CD14-positive monocyte (primary cell): ENCODE measurements around the gene WWOX. TPM values are rescaled to one million over a fixed set of nuclear protein-coding genes. Genes with fewer than 3 reads are reported as not detected.

ENCODE experiments used
- DNase-seq, 3 donors: peaks; one replicate each; pipeline ENCODE4 v3.0.0-alpha.2; 2011 to 2022
- H2AFZ ChIP-seq: 2 replicates; pipeline ENCODE4 v1.6.0; 2012; ENCODE audit warnings: mild to moderate bottlenecking, low read depth, low read length, inconsistent platforms; ENCODE audit not compliant: insufficient read depth, poor library complexity, severe bottlenecking
- H3K27ac ChIP-seq, 2 donors: 1 replicate in 1 of 2; 2 replicates in 1 of 2; pipeline ENCODE4 v1.5.1; 2012 to 2013; ENCODE audit warnings: low read length in 2 of 2, control low read depth in 1 of 2, inconsistent platforms in 1 of 2, low read depth in 1 of 2, mild to moderate bottlenecking in 1 of 2
- H3K27me3 ChIP-seq, 2 donors: one replicate each; pipeline versions ENCODE4 v1.6.0 to v1.6.1; 2011 to 2013; ENCODE audit warnings: low read length in 2 of 2; ENCODE audit not compliant: control insufficient read depth in 2 of 2, insufficient read depth in 2 of 2
- H3K36me3 ChIP-seq, 2 donors: replicated peaks in 1 of 2; 1 replicate in 1 of 2; 2 replicates in 1 of 2; pipeline versions ENCODE4 v1.5.1 to v1.6.1; 2012 to 2013; ENCODE audit warnings: low read length in 2 of 2, control low read depth in 1 of 2, inconsistent platforms in 1 of 2, mild to moderate bottlenecking in 1 of 2; ENCODE audit not compliant: insufficient read depth in 2 of 2, control insufficient read depth in 1 of 2
- H3K4me1 ChIP-seq, 2 donors: 1 replicate in 1 of 2; 2 replicates in 1 of 2; pipeline versions ENCODE4 v1.5.1 to v1.6.1; 2012 to 2013; ENCODE audit warnings: low read length in 2 of 2, control low read depth in 1 of 2, inconsistent platforms in 1 of 2, mild to moderate bottlenecking in 1 of 2, moderate library complexity in 1 of 2; ENCODE audit not compliant: insufficient read depth in 2 of 2, control insufficient read depth in 1 of 2
- H3K4me2 ChIP-seq: replicated peaks from 2 replicates; pipeline ENCODE3; 2012; ENCODE audit warnings: low read length, moderate library complexity, mild to moderate bottlenecking; ENCODE audit not compliant: poor library complexity, severe bottlenecking; ENCODE audit errors: extremely low read depth
- H3K4me3 ChIP-seq, 3 experiments: fragments of 200-600 bp in 1 of 3; sonication (generic) in 1 of 3; replicated peaks in 1 of 3; 1 replicate in 2 of 3; 2 replicates in 1 of 3; pipeline ENCODE4 v1.5.1; 2011 to 2013; ENCODE audit warnings: low read length in 3 of 3, mild to moderate bottlenecking in 3 of 3, control low read depth in 2 of 3, low read depth in 2 of 3, inconsistent platforms in 1 of 3, moderate library complexity in 1 of 3
- H3K79me2 ChIP-seq: 2 replicates; pipeline ENCODE4 v1.6.0; 2012; ENCODE audit warnings: mild to moderate bottlenecking, control low read depth, inconsistent platforms, low read length, moderate library complexity; ENCODE audit not compliant: insufficient read depth
- H3K9ac ChIP-seq: 2 replicates; pipeline ENCODE4 v1.6.0; 2017; ENCODE audit warnings: low read length, mild to moderate bottlenecking; ENCODE audit not compliant: insufficient read depth, poor library complexity, severe bottlenecking
- H3K9me3 ChIP-seq, 2 donors: replicated peaks in 1 of 2; 1 replicate in 1 of 2; 2 replicates in 1 of 2; pipeline versions ENCODE4 v1.5.1 to v1.6.1; 2012 to 2013; ENCODE audit warnings: low read length in 2 of 2, control low read depth in 1 of 2; ENCODE audit not compliant: control insufficient read depth in 1 of 2, insufficient read depth in 1 of 2
- H4K20me1 ChIP-seq: 2 replicates; pipeline ENCODE4 v1.6.0; 2012; ENCODE audit warnings: mild to moderate bottlenecking, low read length, control low read depth, moderate library complexity; ENCODE audit not compliant: insufficient read depth
- H3K27ac Mint-ChIP-seq, 7 donors: one replicate each; pipeline ENCODE4 v1.8.0; 2020; ENCODE audit warnings: mild to moderate bottlenecking in 7 of 7, mixed read lengths in 7 of 7, moderate library complexity in 6 of 7, inconsistent platforms in 2 of 7
- H3K27me3 Mint-ChIP-seq, 3 donors: one replicate each; pipeline ENCODE4 v1.8.0; 2021 to 2022; ENCODE audit warnings: low read depth in 3 of 3, mild to moderate bottlenecking in 3 of 3, mixed read lengths in 3 of 3, moderate library complexity in 3 of 3, inconsistent platforms in 1 of 3
- H3K36me3 Mint-ChIP-seq, 2 donors: one replicate each; pipeline ENCODE4 v1.8.0; 2020; ENCODE audit warnings: mixed read lengths in 2 of 2, inconsistent platforms in 1 of 2, mild to moderate bottlenecking in 1 of 2
- H3K4me1 Mint-ChIP-seq: one replicate; pipeline ENCODE4 v1.8.0; 2020; ENCODE audit warnings: mild to moderate bottlenecking, mixed read lengths
- H3K4me3 Mint-ChIP-seq, 2 donors: one replicate each; pipeline ENCODE4 v1.8.0; 2020; ENCODE audit warnings: mild to moderate bottlenecking in 2 of 2, mixed read lengths in 2 of 2, moderate library complexity in 1 of 2
- H3K9me3 Mint-ChIP-seq, 7 donors: one replicate each; pipeline ENCODE4 v1.8.0; 2020 to 2022; ENCODE audit warnings: mixed read lengths in 7 of 7, mild to moderate bottlenecking in 6 of 7, moderate library complexity in 6 of 7, inconsistent platforms in 2 of 7
- CTCF ChIP-seq: fragments of 200-600 bp; IDR thresholded peaks from one replicate; pipeline ENCODE4 v1.8.0; 2022; ENCODE audit warnings: antibody characterized with exemption, mild to moderate bottlenecking
- WGBS: methylation state at CpG from one replicate; pipeline ENCODE4 v1.1.5; 2013; ENCODE audit warnings: missing lambda C conversion rate; ENCODE audit not compliant: insufficient coverage; 5-methylcytosine and 5-hydroxymethylcytosine counted together
- intact Hi-C, 2 donors: fragments of 100-400 bp; cut with micrococcal nuclease; formaldehyde crosslinking; loops; one replicate each; pipeline versions ENCODE4 v1.15.0 to v1.15.1; 2023
- polyA plus RNA-seq, 3 donors: library from polyadenylated mRNA; depleted of rRNA in 1 of 3; unstranded in 2 of 3; stranded (reverse) in 1 of 3; fragments of 300-500 nt in 2 of 3; fragments of >200 nt in 1 of 3; fragmentation: Illumina TruSeq in 2 of 3; gene quantifications; 1 replicate in 2 of 3; 2 replicates in 1 of 3; pipeline ENCODE4 v1.2.3, GENCODE V29; 2012 to 2021

WWOX gene
- polyA plus RNA-seq, 3 donors = 4.0 to 7.0 (median 6.3) TPM

GRCh38 chr16:78583441-78583840 is 484.0 kb downstream of the WWOX start:
- H2AFZ ChIP-seq = no peak overlapping the region

GRCh38 chr16:78584213-78584860 is 484.9 kb downstream of the WWOX start:
- H3K27ac Mint-ChIP-seq = no peak overlapping the region

More at GRCh38 chr16:78583441-78583840, 484.0 kb downstream of the WWOX start:
- Histone ChIP-seq H3K27me3 (no peaks in the 10 kb centered on the region), H3K4me2 (no peak overlapping the region), H3K36me3 (no peaks in the 10 kb centered on the region), H3K79me2 (no peaks in the 10 kb centered on the region), H3K4me1 (no peaks in the 10 kb centered on the region), H3K9me3 (peaks cover 0 to 3% of the 10 kb centered on the region in 2 donors), H3K9ac (no peak overlapping the region), H4K20me1 (no peaks in the 10 kb centered on the region), H3K27ac (no peak overlapping the region), H3K4me3 (no peak overlapping the region)
- H3K27me3 Mint-ChIP-seq = peaks cover 0 to 3% (median 2%) of the 10 kb centered on the region in 3 donors
- 92% methylated on average over 3 of the region's 3 CpGs for WGBS
- H3K36me3 Mint-ChIP-seq = no peaks in the 10 kb centered on the region
- peaks cover 7% of the 10 kb centered on the region for H3K4me1 Mint-ChIP-seq
- no peak overlapping the region for H3K27ac Mint-ChIP-seq
- H3K4me3 Mint-ChIP-seq = no peak overlapping the region
- peaks cover 0 to 6% (median 0%) of the 10 kb centered on the region in 7 donors for H3K9me3 Mint-ChIP-seq
- TF ChIP-seq CTCF = no peak
- DNase-seq = no peak
- intact Hi-C loops = no loop called here

More at GRCh38 chr16:78584213-78584860, 484.9 kb downstream of the WWOX start:
- Mint-ChIP-seq H3K27me3 (peaks cover 0 to 3% (median 2%) of the 10 kb centered on the region in 3 donors), H3K4me1 (peaks cover 1% of the 10 kb centered on the region), H3K4me3 (no peak overlapping the region), H3K9me3 (peaks cover 0 to 6% (median under 1%) of the 10 kb centered on the region in 7 donors), H3K36me3 (no peaks in the 10 kb centered on the region)
- H3K27me3 ChIP-seq = no peaks in the 10 kb centered on the region
- H3K4me2 ChIP-seq = no peak overlapping the region
- intact Hi-C loops = no loop called here
- WGBS = 98% methylated on average over 4 of the region's 10 CpGs
- H3K79me2 ChIP-seq = no peaks in the 10 kb centered on the region
- no peak for DNase-seq
- H3K9ac ChIP-seq = no peak overlapping the region
- peaks cover 0 to 3% of the 10 kb centered on the region in 2 donors for H3K9me3 ChIP-seq
- no peaks in the 10 kb centered on the region for H4K20me1 ChIP-seq
- no peak overlapping the region for H3K27ac ChIP-seq
- H3K36me3 ChIP-seq = no peaks in the 10 kb centered on the region
- H2AFZ ChIP-seq = no peak overlapping the region
- H3K4me1 ChIP-seq = no peaks in the 10 kb centered on the region
- TF ChIP-seq CTCF = no peak
- no peak overlapping the region for H3K4me3 ChIP-seq
